ENCODE data around the gene EPHA5. TPM values are rescaled to one million over a fixed set of nuclear protein-coding genes. Genes with fewer than 3 reads are reported as not detected.

EPHA5 gene
- total and polyA plus RNA-seq, 8 donors: 0.08 to 1.8 (median 0.51) TPM; not detected in 2

DNA sequence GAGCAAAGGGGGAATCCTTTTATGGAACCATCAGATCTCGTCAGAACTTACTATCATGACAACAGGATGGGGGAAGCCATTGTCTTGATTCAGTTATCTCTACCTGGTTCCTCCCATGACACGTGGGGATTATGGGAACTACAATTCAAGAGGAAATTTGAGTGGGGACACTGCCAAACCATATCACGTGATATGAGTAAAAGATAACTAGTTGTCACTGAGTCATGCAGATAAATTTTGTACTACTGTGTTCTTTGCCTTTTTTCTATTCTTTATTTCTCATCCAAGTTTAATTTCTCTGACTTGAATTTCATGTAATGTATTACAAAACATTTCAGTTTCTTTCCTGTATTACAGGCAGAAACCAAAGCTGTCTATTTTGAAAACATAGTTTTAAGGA lies 383.2 kb downstream of the EPHA5 start:
- Histone ChIP-seq H3K27me3 (no peaks in the 10 kb centered on the region), H3K4me3 (no peak overlapping the region), H3K27ac (no peak overlapping the region), H3K9me3 (peaks cover 0 to 15% (median 6%) of the 10 kb centered on the region in 4 donors), H3K36me3 (no peaks in the 10 kb centered on the region), H3K4me1 (no peaks in the 10 kb centered on the region)
- intact Hi-C loops (cut with DNase I; ENCODE audit: low total_unique reads): no loop called here
- TF ChIP-seq EP300 (IDR thresholded peaks at IDR 0.05) (no peak), POLR2AphosphoS5 (IDR thresholded peaks at IDR 0.05) (no peak), POLR2A (IDR thresholded peaks at IDR 0.05) (no peak)
- TF ChIP-seq, protein P1, sequence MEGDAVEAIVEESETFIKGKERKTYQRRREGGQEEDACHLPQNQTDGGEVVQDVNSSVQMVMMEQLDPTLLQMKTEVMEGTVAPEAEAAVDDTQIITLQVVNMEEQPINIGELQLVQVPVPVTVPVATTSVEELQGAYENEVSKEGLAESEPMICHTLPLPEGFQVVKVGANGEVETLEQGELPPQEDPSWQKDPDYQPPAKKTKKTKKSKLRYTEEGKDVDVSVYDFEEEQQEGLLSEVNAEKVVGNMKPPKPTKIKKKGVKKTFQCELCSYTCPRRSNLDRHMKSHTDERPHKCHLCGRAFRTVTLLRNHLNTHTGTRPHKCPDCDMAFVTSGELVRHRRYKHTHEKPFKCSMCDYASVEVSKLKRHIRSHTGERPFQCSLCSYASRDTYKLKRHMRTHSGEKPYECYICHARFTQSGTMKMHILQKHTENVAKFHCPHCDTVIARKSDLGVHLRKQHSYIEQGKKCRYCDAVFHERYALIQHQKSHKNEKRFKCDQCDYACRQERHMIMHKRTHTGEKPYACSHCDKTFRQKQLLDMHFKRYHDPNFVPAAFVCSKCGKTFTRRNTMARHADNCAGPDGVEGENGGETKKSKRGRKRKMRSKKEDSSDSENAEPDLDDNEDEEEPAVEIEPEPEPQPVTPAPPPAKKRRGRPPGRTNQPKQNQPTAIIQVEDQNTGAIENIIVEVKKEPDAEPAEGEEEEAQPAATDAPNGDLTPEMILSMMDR (IDR thresholded peaks at IDR 0.05): no peak
- WGBS, 5 donors: 43 to 67% (median 57%) methylated on average over 3 of the region's 3 CpGs
- DNase-seq: no peak
